Measurements from ENCODE around the gene RWDD1.

Gene RWDD1

GRCh38 chr6:116543149-116543548 lies 28.2 kb upstream of the RWDD1 start:
- in situ Hi-C loops (cut with HindIII; ENCODE audit: low sequenced_read_pairs) = no loop called here
- no peak for DNase-seq (ENCODE audit: low read depth)
- no peak for TF ChIP-seq CTCF (IDR thresholded peaks at IDR 0.05; ENCODE audit: low read depth, low read length, missing control alignments)
- H3K4me3 ChIP-seq (ENCODE audit: low read depth, low read length) = no peak overlapping the region

DNA sequence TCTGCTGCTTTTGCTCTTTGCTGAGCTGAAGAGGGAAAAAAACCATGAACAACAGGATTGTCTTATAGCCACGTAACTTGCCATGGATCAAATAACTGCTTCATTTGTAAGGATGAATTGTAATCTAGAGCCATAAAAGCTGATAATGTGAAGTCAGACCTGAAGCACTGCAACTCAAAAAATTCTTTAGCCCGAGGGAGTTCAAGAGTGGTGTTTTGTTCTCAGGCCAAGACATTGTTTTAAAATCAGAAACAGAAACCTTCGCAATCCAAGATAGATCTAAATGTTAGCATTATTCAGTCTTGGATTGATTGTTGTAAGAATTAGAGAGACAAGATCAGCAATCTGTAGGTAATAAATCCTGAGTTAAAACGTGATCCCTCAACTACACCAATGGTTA lies 25.7 kb upstream of the RWDD1 start, which contains the start of gene TRAPPC3L:
TSS of gene TRAPPC3L (minus strand) at position 34 of the 400 bp plus-strand sequence. CDS start 170 bp downstream, outside the sequence.
- no peak for DNase-seq (ENCODE audit: low read depth)
- in situ Hi-C loops (cut with HindIII; ENCODE audit: low sequenced_read_pairs) = no loop called here
- no peak for TF ChIP-seq CTCF (IDR thresholded peaks at IDR 0.05; ENCODE audit: low read depth, low read length, missing control alignments)

DNA sequence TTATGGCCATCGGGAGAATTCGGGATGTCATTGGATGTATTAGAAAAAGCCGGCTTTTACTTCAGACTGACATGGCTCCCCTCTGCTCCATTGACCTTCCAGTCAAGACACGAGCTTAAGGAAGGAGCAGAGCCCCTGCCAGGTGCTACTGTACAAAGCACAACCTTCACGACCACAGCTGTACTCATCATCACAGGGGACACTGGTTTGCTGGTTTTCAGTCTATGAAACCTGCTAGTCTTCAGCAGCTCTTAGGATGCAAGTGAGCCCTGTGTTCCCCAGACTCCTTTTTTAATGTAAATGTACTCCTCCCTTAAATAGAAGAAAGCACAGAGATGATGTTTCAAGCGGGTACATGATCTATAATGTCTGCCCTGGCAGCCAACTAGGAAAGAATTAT lies 23.9 kb upstream of the RWDD1 start:
- in situ Hi-C loops (cut with HindIII; ENCODE audit: low sequenced_read_pairs) = no loop called here
- no peak overlapping the region for H3K4me3 ChIP-seq (ENCODE audit: low read depth, low read length)
- DNase-seq (ENCODE audit: low read depth) = no peak
- no peak for TF ChIP-seq CTCF (IDR thresholded peaks at IDR 0.05; ENCODE audit: low read depth, low read length, missing control alignments)

More for the DNA sequence above, 25.7 kb upstream of the RWDD1 start, which contains the start of gene TRAPPC3L:
- no peak within 1 kb of the TSS for H3K4me3 ChIP-seq (ENCODE audit: low read depth, low read length)

- no peak overlapping the region for H3K4me3 ChIP-seq (ENCODE audit: low read depth, low read length)
- in situ Hi-C loops (cut with HindIII; ENCODE audit: low sequenced_read_pairs) = no loop called here
- DNase-seq (ENCODE audit: low read depth) = no peak
- TF ChIP-seq CTCF (IDR thresholded peaks at IDR 0.05; ENCODE audit: low read depth, low read length, missing control alignments) = no peak
Measured at GRCh38 chr6:116550796-116551195, 20.5 kb upstream of the RWDD1 start.

DNA sequence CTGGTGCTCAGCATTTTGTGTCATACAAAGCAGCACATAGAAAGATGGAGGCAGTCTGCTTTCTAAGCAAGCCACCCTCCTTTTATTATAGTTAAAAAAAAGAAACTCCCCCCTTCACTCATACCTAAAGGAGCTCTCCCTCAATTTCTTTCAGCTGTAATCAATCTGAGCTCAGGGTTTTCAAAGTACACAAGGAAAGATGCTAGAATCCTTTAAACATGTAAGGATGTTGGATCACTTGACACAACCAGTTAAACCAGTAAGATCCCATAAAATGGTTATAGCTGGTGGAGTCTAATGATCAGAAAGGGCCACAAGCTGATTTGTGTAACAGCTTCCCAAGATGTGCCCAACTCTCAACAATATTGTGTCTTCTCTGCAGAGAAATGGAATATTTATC lies 17.9 kb upstream of the RWDD1 start, which contains the start of gene CALHM4:
TSS of gene CALHM4 (plus strand) at position 301 of the 400 bp plus-strand sequence. CDS start at position 344, 43 bp downstream.
- no peak for DNase-seq (ENCODE audit: low read depth)
- no peak for TF ChIP-seq CTCF (IDR thresholded peaks at IDR 0.05; ENCODE audit: low read depth, low read length, missing control alignments)
- in situ Hi-C loops (cut with HindIII; ENCODE audit: low sequenced_read_pairs) = no loop called here
- no peak within 1 kb of the TSS for H3K4me3 ChIP-seq (ENCODE audit: low read depth, low read length)

DNA sequence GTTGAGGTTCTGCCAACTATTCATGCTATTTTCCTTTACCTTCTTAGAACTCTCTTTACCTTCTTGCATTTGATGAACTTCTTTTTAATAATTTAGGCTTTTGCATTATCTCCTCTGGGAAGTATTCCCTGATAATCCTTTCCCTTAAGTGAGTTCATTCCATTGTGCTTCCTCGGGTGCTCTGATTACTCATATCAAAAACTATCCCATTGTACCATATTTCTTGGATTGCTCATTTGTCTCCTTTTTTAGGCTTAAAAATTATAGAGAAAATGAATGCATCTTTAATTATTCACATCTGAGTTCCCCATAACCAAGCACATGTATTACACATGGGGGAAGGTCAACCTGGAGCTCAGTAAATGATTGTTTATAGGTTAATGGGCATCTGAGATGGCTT lies 15.2 kb upstream of the RWDD1 start:
- no peak for TF ChIP-seq CTCF (IDR thresholded peaks at IDR 0.05; ENCODE audit: low read depth, low read length, missing control alignments)
- H3K4me3 ChIP-seq (ENCODE audit: low read depth, low read length) = no peak overlapping the region
- in situ Hi-C loops (cut with HindIII; ENCODE audit: low sequenced_read_pairs) = no loop called here
- no peak for DNase-seq (ENCODE audit: low read depth)

Data from astrocyte of the cerebellum (primary cell).